Vagina (tissue), 2 donors: ENCODE measurements around the gene PTPA.

Experiments used
- POLR2A ChIP-seq, 2 donors: fragments of 450-650 bp; IDR thresholded peaks; one replicate each; pipeline ENCODE4 v1.6.1; 2017; ENCODE audit warnings: antibody characterized with exemption in 2 of 2, mild to moderate bottlenecking in 2 of 2, moderate library complexity in 2 of 2
- TF ChIP-seq, protein P1 (sequence below), 3 experiments: fragments of 450-650 bp in 2 of 3; fragments of 200-600 bp in 1 of 3; sonication (generic) in 1 of 3; IDR thresholded peaks; one replicate each; pipeline ENCODE4 v1.5.1; 2017 to 2019; ENCODE audit warnings: antibody characterized with exemption in 3 of 3, mild to moderate bottlenecking in 2 of 3, moderate library complexity in 2 of 3

DNA sequence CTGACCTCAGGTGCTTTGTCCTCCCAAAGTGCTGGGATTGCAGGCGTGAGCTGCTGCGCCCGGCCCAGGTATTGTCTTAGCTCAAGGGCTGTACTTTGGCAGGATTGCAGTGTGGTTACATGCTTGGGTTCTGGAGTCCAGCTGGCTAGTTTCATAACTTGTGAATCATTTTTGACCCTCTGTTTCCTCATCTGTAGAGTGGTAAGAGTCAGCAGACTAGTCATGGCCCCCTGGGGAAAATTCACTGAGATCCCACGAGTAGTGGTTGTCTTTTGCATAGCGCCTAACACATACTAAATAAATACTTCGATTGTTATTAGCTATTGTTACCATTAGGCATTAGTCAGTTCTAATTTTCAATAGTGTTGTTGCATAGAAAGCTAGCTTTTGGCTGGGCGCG lies 14.3 kb downstream of the PTPA start:
- TF ChIP-seq, protein P1, sequence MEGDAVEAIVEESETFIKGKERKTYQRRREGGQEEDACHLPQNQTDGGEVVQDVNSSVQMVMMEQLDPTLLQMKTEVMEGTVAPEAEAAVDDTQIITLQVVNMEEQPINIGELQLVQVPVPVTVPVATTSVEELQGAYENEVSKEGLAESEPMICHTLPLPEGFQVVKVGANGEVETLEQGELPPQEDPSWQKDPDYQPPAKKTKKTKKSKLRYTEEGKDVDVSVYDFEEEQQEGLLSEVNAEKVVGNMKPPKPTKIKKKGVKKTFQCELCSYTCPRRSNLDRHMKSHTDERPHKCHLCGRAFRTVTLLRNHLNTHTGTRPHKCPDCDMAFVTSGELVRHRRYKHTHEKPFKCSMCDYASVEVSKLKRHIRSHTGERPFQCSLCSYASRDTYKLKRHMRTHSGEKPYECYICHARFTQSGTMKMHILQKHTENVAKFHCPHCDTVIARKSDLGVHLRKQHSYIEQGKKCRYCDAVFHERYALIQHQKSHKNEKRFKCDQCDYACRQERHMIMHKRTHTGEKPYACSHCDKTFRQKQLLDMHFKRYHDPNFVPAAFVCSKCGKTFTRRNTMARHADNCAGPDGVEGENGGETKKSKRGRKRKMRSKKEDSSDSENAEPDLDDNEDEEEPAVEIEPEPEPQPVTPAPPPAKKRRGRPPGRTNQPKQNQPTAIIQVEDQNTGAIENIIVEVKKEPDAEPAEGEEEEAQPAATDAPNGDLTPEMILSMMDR (IDR thresholded peaks at IDR 0.05): no peak
- TF ChIP-seq POLR2A (IDR thresholded peaks at IDR 0.05): no peak
